CD4-positive, alpha-beta T cell treated with Interleukin-17A for 4 hours (primary cell): ENCODE results near the gene FAM219A.
"Not testable (repeated sequence)": the region's sequence is repeated elsewhere in the genome, so short reads cannot be mapped to it uniquely, and the experiment has no call there.

ENCODE experiments used
- DNase-seq: peaks from one replicate; pipeline ENCODE4 v3.0.0-alpha.2; 2020; ENCODE audit warnings: mixed read lengths

Gene FAM219A

GRCh38 chr9:34374905-34375552, 83.3 kb downstream of the FAM219A start:
- DNase-seq = no peak

- DNase-seq = no peak
These were observed 84.0 kb downstream of the FAM219A start for GRCh38 chr9:34374339-34374738.

- DNase-seq = no peak
These were observed 84.6 kb downstream of the FAM219A start for GRCh38 chr9:34373749-34374148.

- no peak for DNase-seq
These were observed 85.8 kb downstream of the FAM219A start for GRCh38 chr9:34372467-34373011.

GRCh38 chr9:34371886-34372466, 86.4 kb downstream of the FAM219A start:
- no peak for DNase-seq

GRCh38 chr9:34370970-34371880, 87.1 kb downstream of the FAM219A start:
- DNase-seq = peak; percentile 15

GRCh38 chr9:34370335-34370969, 87.9 kb downstream of the FAM219A start:
- no peak for DNase-seq

- no peak for DNase-seq
These were observed 88.7 kb downstream of the FAM219A start for GRCh38 chr9:34369636-34370035.

- DNase-seq = not testable (repeated sequence)
These were observed 89.6 kb downstream of the FAM219A start for GRCh38 chr9:34368796-34369195.

GRCh38 chr9:34367751-34368410, 90.5 kb downstream of the FAM219A start:
- not testable (repeated sequence) for DNase-seq

GRCh38 chr9:34366365-34366764, 92.0 kb downstream of the FAM219A start:
- DNase-seq = no peak

- no peak for DNase-seq
These were observed 93.1 kb downstream of the FAM219A start for GRCh38 chr9:34365282-34365681.

GRCh38 chr9:34363619-34364351, 94.6 kb downstream of the FAM219A start:
- no peak for DNase-seq

GRCh38 chr9:34362614-34363214, 95.7 kb downstream of the FAM219A start:
- no peak for DNase-seq

GRCh38 chr9:34352957-34353356, 105.4 kb downstream of the FAM219A start:
- DNase-seq = not testable (repeated sequence)

GRCh38 chr9:34352122-34352652, 106.2 kb downstream of the FAM219A start:
- not testable (repeated sequence) for DNase-seq

GRCh38 chr9:34349324-34349723, 109.0 kb downstream of the FAM219A start:
- no peak for DNase-seq
